Erythroblast (primary cell): ENCODE measurements around the gene ITPR1.

ENCODE experiments used
- GATA1 ChIP-seq: IDR thresholded peaks from 2 replicates; pipeline ENCODE4 v1.6.1; 2011; ENCODE audit warnings: low read depth, mild to moderate bottlenecking, control low read depth, low read length, moderate library complexity
- POLR2A ChIP-seq: IDR thresholded peaks from 2 replicates; pipeline ENCODE4 v1.6.1; 2011; ENCODE audit warnings: mild to moderate bottlenecking, low read length

DNA sequence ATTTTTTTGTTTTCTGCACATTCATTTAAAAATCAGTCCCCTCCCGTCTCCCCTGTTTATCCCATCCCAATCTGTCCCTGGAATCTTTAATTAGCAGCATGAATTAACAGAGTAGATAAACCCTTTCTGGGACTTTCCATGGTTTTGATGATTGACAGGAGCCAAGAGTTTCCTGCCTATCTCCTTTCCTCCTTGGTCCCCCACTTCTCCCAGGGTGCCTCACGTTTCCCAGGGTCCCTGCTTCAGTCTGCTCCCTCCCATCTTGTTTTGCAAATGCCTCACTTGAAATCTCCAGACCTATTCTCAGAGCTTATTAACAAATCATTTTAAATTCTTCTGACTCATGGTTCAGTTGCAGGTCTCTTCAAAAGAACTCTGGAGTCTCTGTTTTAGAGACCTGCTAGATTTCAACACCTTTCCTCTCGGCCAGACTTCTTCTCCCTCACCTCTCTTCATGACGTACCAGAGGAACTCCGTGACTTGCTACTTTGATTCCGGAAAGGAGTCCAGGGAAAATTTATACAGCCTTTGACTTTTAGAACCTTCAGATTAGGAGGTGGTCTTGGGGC is 238.5 kb downstream of the ITPR1 start:
- TF ChIP-seq POLR2A = no peak
- no peak for TF ChIP-seq GATA1
